A673 (cell line): ENCODE results near the gene OR4F6. TPM values are rescaled to one million over a fixed set of nuclear protein-coding genes. Genes with fewer than 3 reads are reported as not detected.

Experiments
- BruUV-seq: library from RNA; stranded (reverse); fragments of 400-500 nt; replicated peaks from 2 replicates; lab custom pipeline; 2021; lab: Mats Ljungman, UMichigan
- CTCF ChIA-PET: fragments of 300-600 bp; sonication (Branson Sonifier 250); formaldehyde crosslinking; loops from one replicate; lab custom pipeline; 2022; ENCODE audit warnings: antibody characterized with exemption; lab: Charles Lee
- POLR2A ChIA-PET: fragments of 300-600 bp; sonication (Branson Sonifier 250); formaldehyde crosslinking; loops from one replicate; lab custom pipeline; 2022; ENCODE audit warnings: antibody characterized with exemption; ENCODE audit not compliant: low non-redundant PET; lab: Charles Lee
- DNase-seq: peaks from one replicate; pipeline ENCODE4 v3.0.0-alpha.2; 2015; ENCODE audit warnings: low spot score
- H3K27ac ChIP-seq: fragments of 200-600 bp; sonication (generic); 2 replicates; pipeline ENCODE4 v1.5.1; 2016; ENCODE audit warnings: mixed run types, low read depth, mild to moderate bottlenecking, mixed read lengths, antibody characterized with exemption, low read length; ENCODE audit not compliant: poor library complexity, severe bottlenecking
- H3K27me3 ChIP-seq: fragments of 200-600 bp; sonication (generic); replicated peaks from 2 replicates; pipeline ENCODE4 v1.6.1; 2017; ENCODE audit warnings: mixed run types, low read depth, mild to moderate bottlenecking, mixed read lengths, antibody characterized with exemption, low read length; ENCODE audit not compliant: insufficient read depth, poor library complexity
- H3K36me3 ChIP-seq: fragments of 200-600 bp; sonication (generic); 2 replicates; pipeline ENCODE4 v1.6.1; 2016; ENCODE audit warnings: mixed run types, mild to moderate bottlenecking, mixed read lengths, antibody characterized with exemption, low read length; ENCODE audit not compliant: insufficient read depth, poor library complexity, severe bottlenecking
- H3K4me1 ChIP-seq: fragments of 200-600 bp; sonication (generic); 2 replicates; pipeline ENCODE4 v1.6.1; 2017; ENCODE audit warnings: mixed run types, mild to moderate bottlenecking, mixed read lengths, antibody characterized with exemption, low read length; ENCODE audit not compliant: insufficient read depth, poor library complexity, severe bottlenecking
- H3K4me3 ChIP-seq: fragments of 200-600 bp; sonication (generic); 2 replicates; pipeline ENCODE4 v1.5.1; 2016; ENCODE audit warnings: low read depth, mixed run types, mild to moderate bottlenecking, mixed read lengths, low read length; ENCODE audit not compliant: poor library complexity, severe bottlenecking
- H3K9me3 ChIP-seq: fragments of 200-600 bp; sonication (generic); 2 replicates; pipeline ENCODE4 v1.6.1; 2016; ENCODE audit warnings: mixed run types, low read depth, mild to moderate bottlenecking, mixed read lengths, antibody characterized with exemption, low read length; ENCODE audit not compliant: poor library complexity, severe bottlenecking
- EZH2 ChIP-seq: fragments of 200-600 bp; sonication (generic); IDR thresholded peaks from 2 replicates; pipeline ENCODE4 v1.6.1; 2017; ENCODE audit warnings: borderline replicate concordance, low read depth, mild to moderate bottlenecking, mixed read lengths, antibody characterized with exemption, low read length; ENCODE audit not compliant: poor library complexity, severe bottlenecking
- intact Hi-C: fragments of 100-400 bp; cut with micrococcal nuclease; formaldehyde crosslinking; loops from one replicate; pipeline ENCODE4 v1.10.0; 2022; ENCODE audit not compliant: unreplicated experiment
- total RNA-seq: library from RNA; stranded (reverse); gene quantifications from 2 replicates; pipeline ENCODE4 v1.2.3, GENCODE V29; 2021
- TF ChIP-seq, protein P1 (sequence below): fragments of 300-800, 200-600 bp; sonication (generic); conservative IDR thresholded peaks from 2 replicates; pipeline ENCODE4 v1.5.1; 2017; ENCODE audit warnings: low read depth, mild to moderate bottlenecking, antibody characterized with exemption, low read length, moderate library complexity, mixed read lengths

The OR4F6 gene
- total RNA-seq, 1 experiment from 2014 or later = not detected

GRCh38 chr15:101805605-101806345, 2.5 kb downstream of the OR4F6 start:
- Histone ChIP-seq H3K36me3 (no peaks in the 10 kb centered on the region), H3K4me1 (no peaks in the 10 kb centered on the region), H3K27me3 (peaks cover 27% of the 10 kb centered on the region), H3K9me3 (no peaks in the 10 kb centered on the region), H3K4me3 (no peak overlapping the region), H3K27ac (no peak overlapping the region)
- intact Hi-C loops = no loop called here
- ChIA-PET POLR2A (no interaction called here), CTCF (no interaction called here)
- TF ChIP-seq, protein P1, sequence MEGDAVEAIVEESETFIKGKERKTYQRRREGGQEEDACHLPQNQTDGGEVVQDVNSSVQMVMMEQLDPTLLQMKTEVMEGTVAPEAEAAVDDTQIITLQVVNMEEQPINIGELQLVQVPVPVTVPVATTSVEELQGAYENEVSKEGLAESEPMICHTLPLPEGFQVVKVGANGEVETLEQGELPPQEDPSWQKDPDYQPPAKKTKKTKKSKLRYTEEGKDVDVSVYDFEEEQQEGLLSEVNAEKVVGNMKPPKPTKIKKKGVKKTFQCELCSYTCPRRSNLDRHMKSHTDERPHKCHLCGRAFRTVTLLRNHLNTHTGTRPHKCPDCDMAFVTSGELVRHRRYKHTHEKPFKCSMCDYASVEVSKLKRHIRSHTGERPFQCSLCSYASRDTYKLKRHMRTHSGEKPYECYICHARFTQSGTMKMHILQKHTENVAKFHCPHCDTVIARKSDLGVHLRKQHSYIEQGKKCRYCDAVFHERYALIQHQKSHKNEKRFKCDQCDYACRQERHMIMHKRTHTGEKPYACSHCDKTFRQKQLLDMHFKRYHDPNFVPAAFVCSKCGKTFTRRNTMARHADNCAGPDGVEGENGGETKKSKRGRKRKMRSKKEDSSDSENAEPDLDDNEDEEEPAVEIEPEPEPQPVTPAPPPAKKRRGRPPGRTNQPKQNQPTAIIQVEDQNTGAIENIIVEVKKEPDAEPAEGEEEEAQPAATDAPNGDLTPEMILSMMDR = no peak
- no peak for TF ChIP-seq EZH2
- DNase-seq = no peak
- BruUV-seq = no TSS peak

GRCh38 chr15:101807345-101807945, 4.1 kb downstream of the OR4F6 start:
- ChIA-PET CTCF (no interaction called here), POLR2A (no interaction called here)
- peak; percentile 24 for DNase-seq
- no peaks in the 10 kb centered on the region for H3K9me3 ChIP-seq
- no peak overlapping the region for H3K4me3 ChIP-seq
- no peaks in the 10 kb centered on the region for H3K4me1 ChIP-seq
- BruUV-seq = no TSS peak
- H3K27me3 ChIP-seq = peaks cover 19% of the 10 kb centered on the region
- H3K36me3 ChIP-seq = no peaks in the 10 kb centered on the region
- intact Hi-C loops = no loop called here
- TF ChIP-seq, protein P1 = no peak
- no peak for TF ChIP-seq EZH2
- H3K27ac ChIP-seq = no peak overlapping the region

GRCh38 chr15:101808201-101808600, 4.9 kb downstream of the OR4F6 start:
- Histone ChIP-seq H3K36me3 (no peaks in the 10 kb centered on the region), H3K27ac (no peak overlapping the region), H3K4me1 (no peaks in the 10 kb centered on the region), H3K4me3 (no peak overlapping the region), H3K9me3 (no peaks in the 10 kb centered on the region), H3K27me3 (peaks cover 18% of the 10 kb centered on the region)
- intact Hi-C loops = no loop called here
- BruUV-seq = no TSS peak
- no peak for DNase-seq
- TF ChIP-seq, protein P1 = no peak
- no peak for TF ChIP-seq EZH2
- ChIA-PET CTCF (no interaction called here), POLR2A (no interaction called here)
